ENCODE results near the gene SRPK2. TPM values are rescaled to one million over a fixed set of nuclear protein-coding genes. Genes with fewer than 3 reads are reported as not detected.

Gene SRPK2
- total and polyA plus RNA-seq, 2 of the 13 experiments (the other 11 are each of a cell fraction or from before 2014, with no cell fraction given), result 10.1 to 22.3 TPM

- TF ChIP-seq ZNF687 (CRISPR knock-in tag; IDR thresholded peaks at IDR 0.05) (no peak), KDM5A (IDR thresholded peaks at IDR 0.05; ENCODE audit: borderline replicate concordance, low read length) (no peak), ZNF326 (CRISPR knock-in tag; IDR thresholded peaks at IDR 0.05; ENCODE audit: borderline replicate concordance) (no peak), ZNF264 (CRISPR knock-in tag; IDR thresholded peaks at IDR 0.05) (no peak), NCOR1 (IDR thresholded peaks at IDR 0.05; ENCODE audit: borderline replicate concordance, low read length) (0 out of 2 replicates have a peak, but pooled peaks have one; percentile 19), ZMYM4 (CRISPR knock-in tag; IDR thresholded peaks at IDR 0.05) (0 out of 2 replicates have a peak, but pooled peaks have one; percentile 26), NFAT5 (CRISPR knock-in tag; IDR thresholded peaks at IDR 0.05) (no peak), HIVEP1 (CRISPR knock-in tag; IDR thresholded peaks at IDR 0.05) (no peak), TIGD3 (CRISPR knock-in tag; IDR thresholded peaks at IDR 0.05; ENCODE audit: borderline replicate concordance) (no peak), DZIP1 (CRISPR knock-in tag; IDR thresholded peaks at IDR 0.05) (no peak)
- TF ChIP-seq, protein P1, sequence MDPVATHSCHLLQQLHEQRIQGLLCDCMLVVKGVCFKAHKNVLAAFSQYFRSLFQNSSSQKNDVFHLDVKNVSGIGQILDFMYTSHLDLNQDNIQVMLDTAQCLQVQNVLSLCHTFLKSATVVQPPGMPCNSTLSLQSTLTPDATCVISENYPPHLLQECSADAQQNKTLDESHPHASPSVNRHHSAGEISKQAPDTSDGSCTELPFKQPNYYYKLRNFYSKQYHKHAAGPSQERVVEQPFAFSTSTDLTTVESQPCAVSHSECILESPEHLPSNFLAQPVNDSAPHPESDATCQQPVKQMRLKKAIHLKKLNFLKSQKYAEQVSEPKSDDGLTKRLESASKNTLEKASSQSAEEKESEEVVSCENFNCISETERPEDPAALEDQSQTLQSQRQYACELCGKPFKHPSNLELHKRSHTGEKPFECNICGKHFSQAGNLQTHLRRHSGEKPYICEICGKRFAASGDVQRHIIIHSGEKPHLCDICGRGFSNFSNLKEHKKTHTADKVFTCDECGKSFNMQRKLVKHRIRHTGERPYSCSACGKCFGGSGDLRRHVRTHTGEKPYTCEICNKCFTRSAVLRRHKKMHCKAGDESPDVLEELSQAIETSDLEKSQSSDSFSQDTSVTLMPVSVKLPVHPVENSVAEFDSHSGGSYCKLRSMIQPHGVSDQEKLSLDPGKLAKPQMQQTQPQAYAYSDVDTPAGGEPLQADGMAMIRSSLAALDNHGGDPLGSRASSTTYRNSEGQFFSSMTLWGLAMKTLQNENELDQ (CRISPR knock-in tag; IDR thresholded peaks at IDR 0.05; ENCODE audit: borderline replicate concordance), result no peak
Measured at GRCh38 chr7:105245398-105246114, 143.2 kb downstream of the SRPK2 start (continued).

All from HepG2 (cell line).